Body of pancreas (tissue), 4 donors: ENCODE results near the gene RADX.

Experiments
- POLR2A ChIP-seq, 3 donors: fragments of 450-650 bp; IDR thresholded peaks; one replicate each; pipeline ENCODE4 v1.6.1; 2016; ENCODE audit warnings: antibody characterized with exemption in 3 of 3, mild to moderate bottlenecking in 2 of 3
- TF ChIP-seq, protein P1 (sequence below), 7 experiments: fragments of 450-650 bp in 4 of 7; fragments of 200-600 bp in 3 of 7; sonication (generic) in 3 of 7; IDR thresholded peaks; one replicate each; pipeline ENCODE4 v1.5.1; 2016 to 2019; ENCODE audit warnings: antibody characterized with exemption in 7 of 7

DNA sequence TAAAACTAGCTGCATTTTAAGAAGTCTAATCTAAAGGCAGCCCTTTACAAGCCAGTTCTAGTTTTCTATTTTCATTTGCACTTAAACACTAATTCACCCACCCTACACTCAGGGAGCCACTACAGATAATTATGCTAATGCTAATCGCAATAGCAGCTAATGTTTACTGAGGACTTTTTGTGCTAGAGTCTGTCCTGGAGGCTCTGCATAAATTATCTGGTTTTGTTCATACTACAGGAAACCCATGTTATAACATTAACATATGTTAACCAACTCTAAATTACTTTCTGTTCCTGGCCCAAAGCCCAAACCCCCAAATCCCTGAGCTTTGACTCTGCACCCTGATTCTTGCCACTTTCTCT, 480 bp upstream of the RADX start:
- TF ChIP-seq, protein P1, sequence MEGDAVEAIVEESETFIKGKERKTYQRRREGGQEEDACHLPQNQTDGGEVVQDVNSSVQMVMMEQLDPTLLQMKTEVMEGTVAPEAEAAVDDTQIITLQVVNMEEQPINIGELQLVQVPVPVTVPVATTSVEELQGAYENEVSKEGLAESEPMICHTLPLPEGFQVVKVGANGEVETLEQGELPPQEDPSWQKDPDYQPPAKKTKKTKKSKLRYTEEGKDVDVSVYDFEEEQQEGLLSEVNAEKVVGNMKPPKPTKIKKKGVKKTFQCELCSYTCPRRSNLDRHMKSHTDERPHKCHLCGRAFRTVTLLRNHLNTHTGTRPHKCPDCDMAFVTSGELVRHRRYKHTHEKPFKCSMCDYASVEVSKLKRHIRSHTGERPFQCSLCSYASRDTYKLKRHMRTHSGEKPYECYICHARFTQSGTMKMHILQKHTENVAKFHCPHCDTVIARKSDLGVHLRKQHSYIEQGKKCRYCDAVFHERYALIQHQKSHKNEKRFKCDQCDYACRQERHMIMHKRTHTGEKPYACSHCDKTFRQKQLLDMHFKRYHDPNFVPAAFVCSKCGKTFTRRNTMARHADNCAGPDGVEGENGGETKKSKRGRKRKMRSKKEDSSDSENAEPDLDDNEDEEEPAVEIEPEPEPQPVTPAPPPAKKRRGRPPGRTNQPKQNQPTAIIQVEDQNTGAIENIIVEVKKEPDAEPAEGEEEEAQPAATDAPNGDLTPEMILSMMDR (IDR thresholded peaks at IDR 0.05), result no peak
- TF ChIP-seq POLR2A (IDR thresholded peaks at IDR 0.05), result no peak
